Left ventricle myocardium superior (tissue), 1 donor: ENCODE results near the gene SNRNP200. TPM values are rescaled to one million over a fixed set of nuclear protein-coding genes. Genes with fewer than 3 reads are reported as not detected.

ENCODE experiments used
- ATAC-seq: fragments of 200-7000 bp; cut with Tn5 transposase; one replicate; pipeline ENCODE4 v1.9.1; 2020; ENCODE audit warnings: mild to moderate bottlenecking, moderate library complexity
- DNase-seq: peaks from one replicate; pipeline ENCODE4 v3.0.0-alpha.2; 2020
- intact Hi-C: fragments of 100-400 bp; cut with micrococcal nuclease; formaldehyde crosslinking; loops from one replicate; pipeline ENCODE4 v1.11.0; 2022
- long read RNA-seq: library from polyadenylated mRNA; unstranded; transcript quantifications from one replicate; pipeline ENCODE4 v2.0.0, GENCODE V29; 2021
- total RNA-seq: library from RNA; stranded (reverse); fragmentation: NEBNext Ultra II Directional; extraction: Animal tissue kit (Norgen Biotek cat#: 25700); gene quantifications from one replicate; pipeline ENCODE4 v1.2.1, GENCODE V29; 2021
- donor health status: DM: no; HTN: yes; CAD: no; lungs with severe emphysema.

The SNRNP200 gene
- total RNA-seq: 55.3 TPM
- long read RNA-seq, partial matches to known transcripts: 72 of 79 reads
- long read RNA-seq, other reads (novel, unspliced or antisense): 5 of 79 reads

GRCh38 chr2:96305091-96305978 lies at the start of gene SNRNP200:
SNRNP200 (minus strand) TSS chr2:96305546; CDS start chr2:96305437, 109 bp downstream.
- intact Hi-C loops: no loop called here
- DNase-seq: peak; percentile 93
- peak; percentile 99 for ATAC-seq

GRCh38 chr2:96354492-96354891 lies 49.1 kb upstream of the SNRNP200 start:
- DNase-seq: no peak
- ATAC-seq: no peak
- intact Hi-C loops: no loop called here

- DNase-seq (no peak), ATAC-seq (peak; percentile 41)
- intact Hi-C loops: no loop called here
Observed at GRCh38 chr2:96353606-96354101, 48.3 kb upstream of the SNRNP200 start.

GRCh38 chr2:96353032-96353561 lies 47.8 kb upstream of the SNRNP200 start:
- intact Hi-C loops: no loop called here
- DNase-seq (peak; percentile 78), ATAC-seq (peak; percentile 65)

- DNase-seq: no peak
- ATAC-seq: no peak
- intact Hi-C loops: no loop called here
Observed at GRCh38 chr2:96347395-96347794, 42.0 kb upstream of the SNRNP200 start.

- ATAC-seq: no peak
- no peak for DNase-seq
- intact Hi-C loops: no loop called here
Observed at GRCh38 chr2:96345868-96346462, 40.6 kb upstream of the SNRNP200 start.

- DNase-seq (no peak), ATAC-seq (peak; percentile 85)
- intact Hi-C loops: no loop called here
Observed at GRCh38 chr2:96345438-96345837, 40.1 kb upstream of the SNRNP200 start.

- no peak for DNase-seq
- intact Hi-C loops: no loop called here
- no peak for ATAC-seq
Observed at GRCh38 chr2:96344011-96344410, 38.7 kb upstream of the SNRNP200 start.

- DNase-seq (no peak), ATAC-seq (no peak)
- intact Hi-C loops: no loop called here
Observed at GRCh38 chr2:96342085-96342484, 36.7 kb upstream of the SNRNP200 start.

GRCh38 chr2:96341641-96342040 lies 36.3 kb upstream of the SNRNP200 start:
- ATAC-seq (no peak), DNase-seq (no peak)
- intact Hi-C loops: no loop called here

GRCh38 chr2:96340493-96341414 lies 35.4 kb upstream of the SNRNP200 start:
- intact Hi-C loops: no loop called here
- DNase-seq: no peak
- no peak for ATAC-seq

- intact Hi-C loops: no loop called here
- ATAC-seq (no peak), DNase-seq (no peak)
Observed at GRCh38 chr2:96336873-96337272, 31.5 kb upstream of the SNRNP200 start.

GRCh38 chr2:96336104-96336775 lies 30.9 kb upstream of the SNRNP200 start:
- intact Hi-C loops: no loop called here
- ATAC-seq (no peak), DNase-seq (no peak)

GRCh38 chr2:96333708-96334107 lies 28.4 kb upstream of the SNRNP200 start:
- no peak for DNase-seq
- intact Hi-C loops: no loop called here
- ATAC-seq: no peak

GRCh38 chr2:96330407-96330806 lies 25.1 kb upstream of the SNRNP200 start:
- DNase-seq (no peak), ATAC-seq (peak; percentile 24)
- intact Hi-C loops: no loop called here

- DNase-seq: no peak
- intact Hi-C loops: no loop called here
- no peak for ATAC-seq
Observed at GRCh38 chr2:96329874-96330273, 24.5 kb upstream of the SNRNP200 start.

- ATAC-seq (no peak), DNase-seq (no peak)
- intact Hi-C loops: no loop called here
Observed at GRCh38 chr2:96329456-96329855, 24.1 kb upstream of the SNRNP200 start.

GRCh38 chr2:96326990-96327820 lies 21.9 kb upstream of the SNRNP200 start:
- intact Hi-C loops: no loop called here
- ATAC-seq: no peak
- DNase-seq: no peak
